GM12801 (cell line): ENCODE data around the gene KEL.

Source experiments
- TF ChIP-seq, protein P1 (sequence below): IDR thresholded peaks from one replicate; pipeline ENCODE4 v1.5.1; 2011; ENCODE audit warnings: control low read depth; ENCODE audit not compliant: insufficient read length; ENCODE audit errors: extremely low read depth

The KEL gene

DNA sequence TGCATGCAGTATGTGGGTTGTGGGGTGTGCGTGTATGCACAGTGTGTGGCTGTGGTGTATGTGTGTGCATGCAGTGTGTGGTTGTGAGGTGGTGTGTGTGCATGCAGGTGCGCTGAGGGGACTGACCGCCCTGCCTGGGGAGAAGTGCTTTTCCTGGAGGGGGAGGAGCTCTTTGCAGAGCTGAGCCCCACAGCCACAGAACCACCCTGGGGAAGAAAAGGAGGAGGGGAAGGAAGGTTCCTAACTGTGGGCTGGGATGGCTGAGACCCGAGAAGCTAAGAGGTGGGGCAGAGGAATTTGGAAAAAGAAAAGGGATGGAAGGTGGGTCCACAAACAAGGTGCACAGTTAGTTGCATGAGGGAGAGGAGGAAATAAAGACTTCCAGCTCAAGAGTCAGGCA is 28.5 kb downstream of the KEL start, which contains the start of gene TRPV5:
TSS of gene TRPV5 (minus strand) at position 123 of the 400 bp plus-strand sequence. CDS start 287 bp downstream, outside the sequence.
- TF ChIP-seq, protein P1, sequence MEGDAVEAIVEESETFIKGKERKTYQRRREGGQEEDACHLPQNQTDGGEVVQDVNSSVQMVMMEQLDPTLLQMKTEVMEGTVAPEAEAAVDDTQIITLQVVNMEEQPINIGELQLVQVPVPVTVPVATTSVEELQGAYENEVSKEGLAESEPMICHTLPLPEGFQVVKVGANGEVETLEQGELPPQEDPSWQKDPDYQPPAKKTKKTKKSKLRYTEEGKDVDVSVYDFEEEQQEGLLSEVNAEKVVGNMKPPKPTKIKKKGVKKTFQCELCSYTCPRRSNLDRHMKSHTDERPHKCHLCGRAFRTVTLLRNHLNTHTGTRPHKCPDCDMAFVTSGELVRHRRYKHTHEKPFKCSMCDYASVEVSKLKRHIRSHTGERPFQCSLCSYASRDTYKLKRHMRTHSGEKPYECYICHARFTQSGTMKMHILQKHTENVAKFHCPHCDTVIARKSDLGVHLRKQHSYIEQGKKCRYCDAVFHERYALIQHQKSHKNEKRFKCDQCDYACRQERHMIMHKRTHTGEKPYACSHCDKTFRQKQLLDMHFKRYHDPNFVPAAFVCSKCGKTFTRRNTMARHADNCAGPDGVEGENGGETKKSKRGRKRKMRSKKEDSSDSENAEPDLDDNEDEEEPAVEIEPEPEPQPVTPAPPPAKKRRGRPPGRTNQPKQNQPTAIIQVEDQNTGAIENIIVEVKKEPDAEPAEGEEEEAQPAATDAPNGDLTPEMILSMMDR: no peak

DNA sequence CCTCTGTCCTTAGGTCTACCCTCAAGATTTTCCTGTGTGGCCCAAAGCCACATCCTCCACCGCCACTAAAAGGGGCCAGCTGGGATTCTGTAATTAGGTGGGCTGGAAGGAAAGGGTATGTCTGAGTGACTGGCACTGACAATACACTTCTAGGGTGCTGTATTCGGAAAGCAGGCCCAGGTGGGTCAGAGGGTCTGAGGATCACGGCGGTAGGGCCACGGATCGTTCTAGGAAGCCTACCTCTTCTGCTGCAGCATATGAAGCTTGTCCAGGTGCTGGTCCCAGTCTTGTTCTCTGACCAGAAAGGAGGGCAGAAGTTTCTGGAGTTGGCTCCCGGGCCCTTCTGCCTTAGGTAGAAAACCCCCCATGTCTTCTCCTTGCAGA is 29.1 kb downstream of the KEL start:
- TF ChIP-seq, protein P1: no peak

GRCh38 chr7:142932386-142933091 is 29.6 kb downstream of the KEL start:
- TF ChIP-seq, protein P1: no peak

DNA sequence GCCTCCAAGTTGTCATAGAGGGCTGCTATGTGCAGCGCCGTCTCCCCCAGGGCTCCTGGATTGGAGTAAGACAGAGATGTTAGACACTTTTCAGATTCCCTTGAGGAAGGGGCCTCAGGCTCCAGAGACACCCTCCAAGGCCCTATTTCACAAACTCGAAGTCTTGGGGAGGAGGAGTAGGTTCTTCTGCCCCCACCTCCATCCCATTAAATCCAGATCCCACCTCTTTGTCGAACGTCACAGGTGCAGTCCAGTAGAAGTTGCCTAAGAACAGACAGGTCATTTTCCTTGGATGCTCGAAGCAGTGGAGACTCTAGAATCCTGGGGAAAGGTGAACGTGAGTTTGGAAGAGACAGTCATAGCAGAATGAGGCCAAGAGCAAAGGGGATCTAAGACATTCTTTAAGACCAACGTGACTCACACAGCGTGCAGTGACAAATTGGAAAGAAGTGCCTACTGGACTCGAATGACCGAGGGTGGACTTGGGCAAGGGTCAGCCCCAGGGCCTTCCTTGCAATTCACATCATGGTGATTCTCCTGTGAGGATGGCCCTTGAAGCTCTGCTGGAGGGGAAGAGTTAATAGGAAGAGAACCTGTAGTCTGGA is 31.9 kb downstream of the KEL start:
- TF ChIP-seq, protein P1: no peak

GRCh38 chr7:142927949-142928348 is 34.2 kb downstream of the KEL start:
- TF ChIP-seq, protein P1: no peak

DNA sequence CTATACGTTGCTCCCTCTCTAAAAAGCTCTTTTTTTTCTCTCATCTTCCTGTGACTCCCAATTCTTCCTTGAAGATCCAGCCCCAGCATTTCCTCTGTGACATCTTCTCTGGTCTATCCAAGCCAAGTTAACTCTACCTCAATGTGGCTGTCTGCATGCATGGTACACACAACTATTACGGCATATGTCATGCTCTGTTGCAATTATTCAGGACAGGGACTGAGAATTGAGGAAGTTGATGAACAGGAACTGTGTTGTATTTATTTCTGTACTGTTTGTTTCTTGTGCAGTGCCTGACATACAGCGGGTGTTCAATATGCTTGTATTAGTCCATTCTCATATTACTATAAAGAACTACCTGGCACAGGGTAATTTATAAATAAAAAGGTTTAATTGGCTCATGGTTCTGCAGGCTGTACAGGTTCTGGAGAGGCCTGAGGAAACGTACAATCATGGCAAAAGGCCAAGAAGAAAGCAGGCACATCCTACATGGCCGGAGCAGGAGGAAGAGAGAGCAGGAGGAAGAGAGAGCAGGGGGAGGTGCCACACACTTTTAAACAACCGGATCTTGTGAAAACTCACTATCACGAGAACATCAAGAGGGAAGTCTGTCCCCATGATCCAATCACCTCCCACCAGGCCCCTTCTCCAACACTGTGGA is 34.9 kb downstream of the KEL start:
- TF ChIP-seq, protein P1: no peak

DNA sequence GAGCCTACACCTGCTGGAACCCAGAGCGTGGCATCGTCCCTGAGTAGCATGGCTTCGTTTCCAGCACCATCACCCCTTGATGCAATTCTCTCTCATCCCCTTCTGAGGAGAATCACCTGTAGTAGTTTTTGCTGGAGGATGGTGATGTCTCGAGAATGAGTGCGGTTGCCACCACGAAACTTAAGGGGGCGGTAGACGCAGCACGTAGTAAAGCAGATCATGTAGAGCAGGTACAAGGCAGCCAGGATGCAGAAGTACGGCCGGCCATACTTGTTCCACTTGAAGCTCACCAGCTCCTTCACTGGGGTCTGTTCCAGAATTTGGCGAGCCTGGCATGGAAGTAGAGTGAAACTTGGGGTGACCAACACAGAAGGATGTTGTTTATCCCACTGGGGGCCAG is 36.8 kb downstream of the KEL start:
- TF ChIP-seq, protein P1: no peak
